DMS79 treated with DMSO at 0.1 percent for 48 hours (cell line): ENCODE results near the gene LRRC10B.

ENCODE experiments used
- DNase-seq: peaks from one replicate; lab custom pipeline; 2025; lab: John Stamatoyannopoulos, UW

Gene LRRC10B

GRCh38 chr11:61546663-61547062 lies 38.1 kb downstream of the LRRC10B start:
- DNase-seq: no peak

- DNase-seq: no peak
These were observed 38.7 kb downstream of the LRRC10B start for GRCh38 chr11:61547246-61547645.

GRCh38 chr11:61549177-61549576 lies 40.6 kb downstream of the LRRC10B start:
- no peak for DNase-seq

GRCh38 chr11:61549662-61550568 lies 41.4 kb downstream of the LRRC10B start:
- DNase-seq: no peak

- no peak for DNase-seq
These were observed 42.2 kb downstream of the LRRC10B start for GRCh38 chr11:61550665-61551227.

- DNase-seq: no peak
These were observed 43.1 kb downstream of the LRRC10B start for GRCh38 chr11:61551634-61552033.

- DNase-seq: no peak
These were observed 43.6 kb downstream of the LRRC10B start for GRCh38 chr11:61552108-61552635.

GRCh38 chr11:61553373-61554171 lies 45.0 kb downstream of the LRRC10B start:
- DNase-seq: no peak

- no peak for DNase-seq
These were observed 45.8 kb downstream of the LRRC10B start for GRCh38 chr11:61554172-61554988.

- DNase-seq: no peak
These were observed 46.8 kb downstream of the LRRC10B start for GRCh38 chr11:61555051-61555969.

- DNase-seq: no peak
These were observed 47.4 kb downstream of the LRRC10B start for GRCh38 chr11:61555978-61556377.

- DNase-seq: no peak
These were observed 48.1 kb downstream of the LRRC10B start for GRCh38 chr11:61556621-61557020.
